Right forelimb (tissue), 1 donor: Measurements from ENCODE around the gene SRP72.
A peak's percentile ranks its signal among the peaks of the same experiment; 100 is the strongest.
"Not testable (repeated sequence)": the region's sequence is repeated elsewhere in the genome, so short reads cannot be mapped to it uniquely, and the experiment has no call there.

Experiments
- DNase-seq: peaks from one replicate; pipeline ENCODE4 v3.0.0-alpha.2; 2018

Gene SRP72

DNA sequence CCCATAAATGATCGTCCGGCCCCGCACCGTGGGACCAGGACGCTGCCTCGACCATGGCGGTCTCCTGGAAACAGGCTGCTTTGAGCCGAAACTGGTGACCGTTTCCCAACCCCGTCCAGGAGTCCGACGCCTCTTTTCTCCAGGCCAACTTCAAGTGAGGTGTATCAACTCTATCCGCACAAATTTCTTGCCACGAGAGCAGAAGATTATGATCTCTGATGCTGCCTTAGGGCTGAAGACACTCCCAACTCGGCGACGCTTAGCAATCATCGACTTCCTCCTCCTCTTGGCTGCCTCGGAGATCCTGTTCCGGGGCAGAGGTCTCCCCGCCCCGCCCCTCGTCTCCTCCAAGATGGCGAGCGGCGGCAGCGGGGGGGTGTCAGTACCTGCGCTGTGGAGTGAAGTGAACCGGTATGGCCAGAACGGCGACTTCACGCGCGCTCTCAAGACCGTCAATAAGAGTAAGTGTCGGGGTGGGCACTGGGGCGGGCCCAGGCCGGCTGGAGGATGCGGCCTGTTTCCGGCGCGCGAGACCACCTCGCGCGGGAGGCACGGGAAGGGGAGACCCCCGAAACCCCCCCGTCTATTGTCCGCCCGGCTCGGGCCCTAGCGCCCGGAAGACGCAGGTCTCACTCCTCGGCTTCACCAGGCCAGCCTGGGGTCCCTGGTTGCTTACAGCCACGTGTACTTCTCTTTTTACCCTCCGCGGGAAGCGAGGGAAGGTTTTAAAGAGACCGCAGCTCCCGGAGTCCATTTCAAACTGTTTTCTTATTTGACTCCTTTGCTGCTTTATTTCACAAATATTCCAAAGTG, at the start of gene SRP72:
SRP72 (plus strand) TSS at position 334 of the 813 bp plus-strand sequence; CDS start at position 353, 19 bp downstream.
- peak; percentile 94 for DNase-seq

- DNase-seq, result no peak
Observed at GRCh38 chr4:56424176-56424575, 43.2 kb upstream of the SRP72 start.

GRCh38 chr4:56424697-56425514, 42.5 kb upstream of the SRP72 start:
- no peak for DNase-seq

- DNase-seq, result no peak
Observed at GRCh38 chr4:56425518-56425917, 41.9 kb upstream of the SRP72 start.

DNA sequence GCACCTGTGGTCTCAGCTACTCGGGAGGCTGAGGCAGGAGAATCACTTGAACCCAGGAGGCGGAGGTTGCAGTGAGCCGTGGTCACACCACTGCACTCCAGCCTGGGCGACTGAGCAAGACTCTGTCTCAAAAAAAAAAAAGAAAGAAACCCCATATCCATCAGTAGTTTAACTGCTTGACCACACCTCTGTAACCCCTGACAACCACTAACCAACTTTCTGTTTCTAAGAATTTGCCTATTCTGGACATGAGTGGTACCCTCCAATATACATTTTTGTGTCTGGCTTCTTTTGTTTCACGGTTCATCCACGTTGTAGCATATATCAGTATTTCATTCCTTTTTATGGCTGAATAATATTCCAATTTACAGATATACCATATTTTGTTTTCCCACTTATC, 41.1 kb upstream of the SRP72 start:
- DNase-seq, result no peak

DNA sequence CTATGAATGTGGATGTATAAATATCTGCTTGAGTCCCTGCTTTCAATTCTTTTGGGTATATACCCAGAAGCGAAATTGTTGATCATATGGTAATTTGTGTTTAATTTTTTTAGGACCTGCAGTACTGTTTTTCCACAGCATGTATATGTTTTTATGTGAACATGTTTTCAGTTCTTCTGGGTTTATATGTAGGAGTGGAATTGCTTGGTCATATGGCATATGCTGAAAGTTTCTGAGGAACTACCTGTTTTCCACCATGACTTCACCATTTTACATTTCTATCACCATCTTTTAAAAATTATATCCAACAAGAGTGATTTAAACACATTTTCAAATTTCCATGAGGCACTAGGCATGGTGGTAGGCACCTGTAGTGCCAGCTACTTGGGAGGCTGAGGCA, 40.2 kb upstream of the SRP72 start:
- no peak for DNase-seq

DNA sequence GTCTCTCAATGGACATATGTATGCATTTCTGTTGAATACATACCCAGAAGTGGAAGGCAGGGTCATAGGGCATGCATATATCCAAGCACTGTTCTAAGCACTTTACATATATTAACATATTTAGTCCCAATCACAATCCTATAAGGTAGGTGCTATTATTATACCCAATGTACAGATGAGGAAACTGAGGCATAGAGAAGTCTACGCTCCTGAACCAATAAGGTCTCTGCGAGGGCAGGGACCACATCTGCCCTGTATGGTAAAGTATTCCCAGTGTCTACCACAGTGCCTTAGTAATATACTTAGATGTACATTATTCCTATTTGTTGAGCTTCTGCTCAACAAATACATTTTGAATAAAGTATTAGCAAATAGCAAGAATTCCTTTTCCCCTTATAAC, 37.2 kb upstream of the SRP72 start:
- no peak for DNase-seq

- DNase-seq, result no peak
Observed at GRCh38 chr4:56433280-56433679, 34.1 kb upstream of the SRP72 start.

GRCh38 chr4:56434599-56435139, 32.7 kb upstream of the SRP72 start:
- peak; percentile 74 for DNase-seq

DNA sequence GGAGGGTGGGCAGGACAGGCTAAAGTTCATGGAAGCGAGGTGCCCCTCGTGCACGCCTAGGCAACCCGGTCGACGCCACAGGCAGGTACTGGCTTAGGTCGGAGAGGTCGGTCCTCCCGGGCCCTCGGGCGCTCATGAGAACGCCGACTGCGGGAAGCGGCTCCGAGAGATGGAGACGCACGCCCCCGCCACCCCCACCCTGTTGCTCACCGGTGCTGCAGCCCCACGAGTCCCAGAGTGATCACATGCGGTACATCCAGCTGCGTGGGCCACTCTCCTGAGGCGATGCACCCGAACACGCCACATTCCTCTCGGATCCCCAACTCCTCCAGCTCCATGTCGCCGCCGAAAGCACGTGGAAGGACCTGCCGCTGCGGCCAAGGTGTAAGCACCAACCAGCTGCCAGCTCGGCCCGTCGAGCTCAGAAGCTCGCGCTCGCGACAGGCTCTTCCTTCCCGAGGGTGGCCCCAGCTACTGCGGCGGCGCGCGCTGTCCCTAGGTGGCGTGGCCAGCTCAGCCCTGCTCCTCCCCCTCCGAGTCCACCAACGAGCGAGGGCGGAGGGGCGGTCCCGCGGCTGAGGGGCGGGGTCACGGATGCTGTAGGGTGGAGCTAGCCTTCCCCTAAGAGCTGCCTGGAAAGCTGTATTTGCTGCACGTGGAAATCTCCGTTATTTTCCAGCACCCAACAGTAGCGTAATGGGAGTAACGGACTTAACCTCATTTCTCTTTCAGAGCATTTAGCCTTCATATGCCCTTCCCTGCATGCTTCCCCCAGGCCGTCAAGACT, 32.1 kb upstream of the SRP72 start, which contains the start of gene PPAT:
PPAT (minus strand) TSS at position 476 of the 787 bp plus-strand sequence; CDS start at position 338, 138 bp downstream.
- peak; percentile 99 for DNase-seq

DNA sequence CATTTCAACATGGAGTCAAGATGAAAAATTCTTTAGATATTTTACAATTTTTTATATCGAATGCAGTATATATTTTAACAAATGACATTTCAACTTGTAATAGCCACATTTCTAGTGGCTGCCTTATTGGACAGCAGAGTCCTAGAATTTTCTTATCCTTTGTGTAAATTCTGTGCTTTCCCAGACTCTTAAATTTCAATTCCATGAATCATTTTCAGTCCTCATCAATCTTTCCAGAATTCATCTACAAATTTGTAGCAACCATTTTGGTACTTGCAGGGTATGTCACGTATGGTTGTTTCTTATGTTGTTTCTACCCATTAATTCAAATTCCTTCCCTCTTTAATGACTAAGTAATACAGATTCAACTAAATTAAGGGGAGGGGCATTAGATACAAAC, 28.7 kb upstream of the SRP72 start:
- no peak for DNase-seq

DNA sequence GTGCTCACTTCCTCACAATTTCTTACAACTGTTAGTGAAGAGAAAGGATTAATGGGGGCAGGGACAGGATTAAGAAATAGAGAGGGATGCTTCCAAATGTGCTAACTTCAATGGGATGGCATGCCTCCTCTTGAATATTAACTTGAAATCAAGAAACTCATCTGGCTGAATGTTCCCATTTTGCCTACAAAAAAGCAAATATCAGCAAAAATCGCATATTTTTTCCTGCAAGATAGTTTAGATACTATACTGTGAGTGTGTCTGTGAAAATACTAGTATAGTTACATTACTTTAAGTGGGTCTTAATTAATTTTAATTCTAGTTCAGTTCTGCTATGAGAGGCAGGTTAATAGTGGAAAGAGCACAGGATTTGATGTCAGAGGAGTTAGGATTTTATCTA, 26.4 kb upstream of the SRP72 start:
- no peak for DNase-seq

DNA sequence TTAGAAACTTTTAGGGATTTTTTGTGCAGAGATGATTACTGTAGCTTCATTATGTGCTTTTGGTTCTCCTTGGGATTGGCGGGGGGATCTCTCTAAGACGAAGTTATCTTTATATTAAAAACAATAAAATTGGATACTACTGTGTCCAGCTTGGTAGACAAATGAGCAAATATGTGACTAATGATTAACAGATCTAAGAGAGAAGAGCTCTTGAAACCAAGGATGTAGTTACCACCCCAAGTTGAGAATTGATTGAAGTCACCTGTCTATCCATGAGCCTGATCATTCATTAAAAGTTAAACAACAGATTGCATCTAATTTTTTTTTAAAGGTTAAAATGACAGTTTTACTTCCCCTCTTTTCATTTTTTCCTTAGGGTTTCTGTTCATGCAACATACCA, 22.7 kb upstream of the SRP72 start:
- no peak for DNase-seq

DNA sequence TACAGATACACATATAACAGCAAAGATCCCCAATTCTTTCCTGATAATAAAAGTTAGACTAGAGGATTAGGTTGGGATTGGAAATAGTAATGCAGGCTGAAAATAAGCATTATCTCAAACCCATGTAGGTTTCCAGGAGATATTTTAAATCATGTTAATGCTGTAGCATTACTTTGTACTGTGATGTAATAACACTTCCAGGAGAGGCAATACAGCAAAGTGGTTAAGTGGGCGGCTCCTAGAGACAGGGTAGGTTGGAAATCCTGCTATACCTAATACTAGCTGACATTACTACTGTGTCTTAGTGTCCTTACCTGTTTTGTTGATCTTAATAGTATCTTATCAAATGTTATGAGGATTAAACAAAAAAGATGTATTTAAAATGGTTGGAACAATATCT, 21.7 kb upstream of the SRP72 start:
- DNase-seq, result no peak

DNA sequence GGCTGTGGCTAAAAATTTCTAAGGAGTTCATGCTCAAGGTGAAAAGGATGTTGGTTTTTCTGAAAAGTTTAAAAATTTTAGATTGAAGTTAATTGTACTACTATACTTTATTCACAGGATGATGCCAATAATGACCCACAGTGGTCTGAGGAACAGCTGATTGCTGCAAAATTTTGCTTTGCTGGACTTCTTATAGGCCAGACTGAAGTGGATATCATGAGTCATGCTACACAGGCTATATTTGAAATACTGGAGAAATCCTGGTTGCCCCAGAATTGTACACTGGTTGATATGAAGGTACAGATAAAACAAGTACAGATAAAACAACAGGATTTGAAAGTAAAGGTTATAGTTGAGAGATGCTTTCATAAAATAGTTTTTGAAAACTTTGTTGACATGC, 19.1 kb upstream of the SRP72 start:
- no peak for DNase-seq

DNA sequence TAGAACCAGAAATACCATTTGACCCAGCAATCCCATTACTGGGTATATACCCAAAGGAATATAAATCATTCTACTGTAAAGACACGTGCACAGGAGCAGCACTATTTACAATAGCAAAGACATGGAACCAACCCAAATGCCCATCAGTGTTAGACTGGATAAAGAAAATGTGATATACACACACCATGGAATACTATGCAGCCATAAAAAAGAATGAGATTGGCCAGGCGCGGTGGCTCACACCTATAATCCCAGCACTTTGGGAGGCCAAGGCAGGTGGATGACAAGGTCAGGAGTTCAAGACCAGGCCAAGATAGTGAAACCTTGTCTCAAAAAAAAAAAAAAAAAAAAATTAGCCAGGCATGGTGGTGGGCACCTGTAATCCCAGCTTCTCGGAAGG, 17.9 kb upstream of the SRP72 start:
- DNase-seq, result not testable (repeated sequence)

DNA sequence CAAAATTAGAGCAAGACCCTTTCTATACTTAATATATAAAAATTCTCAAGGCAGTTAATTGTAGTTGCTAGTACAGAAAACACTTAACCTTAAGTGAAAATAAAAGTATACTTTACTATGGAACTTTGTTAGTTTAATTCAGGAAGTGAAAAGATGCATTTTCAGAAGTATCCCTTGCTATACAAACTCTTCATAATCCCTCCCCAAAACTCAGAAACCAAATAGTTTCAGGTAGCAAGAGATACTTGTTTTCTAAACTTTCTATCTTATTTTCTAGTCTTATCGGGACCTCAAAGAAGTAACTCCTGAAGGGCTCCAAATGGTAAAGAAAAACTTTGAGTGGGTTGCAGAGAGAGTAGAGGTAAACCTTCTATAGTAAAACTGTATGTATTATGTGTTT, 17.1 kb upstream of the SRP72 start:
- DNase-seq, result no peak

- no peak for DNase-seq
Observed at GRCh38 chr4:56460085-56460484, 7.3 kb upstream of the SRP72 start.

GRCh38 chr4:56462157-56462556, 5.3 kb upstream of the SRP72 start:
- DNase-seq, result no peak

DNA sequence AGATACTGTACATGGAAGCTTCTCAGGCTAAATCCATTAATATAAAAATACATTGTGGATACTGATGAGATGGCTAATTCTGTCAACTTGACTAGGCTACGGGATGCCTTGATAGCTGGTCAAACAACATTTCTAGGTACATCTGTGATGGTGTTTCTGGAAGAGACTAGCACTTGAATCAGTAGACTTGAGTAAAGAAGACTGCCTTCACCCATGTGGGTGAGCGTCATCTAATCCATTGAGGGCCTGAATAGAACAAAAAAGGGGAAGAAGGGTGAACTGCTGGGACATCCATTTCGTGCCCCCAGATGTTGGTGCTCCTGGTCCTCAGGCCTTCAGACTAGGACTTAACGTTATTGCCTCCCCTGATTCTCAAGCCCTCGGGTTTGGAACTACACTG, 3.7 kb upstream of the SRP72 start:
- DNase-seq, result no peak

GRCh38 chr4:56464581-56464980, 2.8 kb upstream of the SRP72 start:
- no peak for DNase-seq

DNA sequence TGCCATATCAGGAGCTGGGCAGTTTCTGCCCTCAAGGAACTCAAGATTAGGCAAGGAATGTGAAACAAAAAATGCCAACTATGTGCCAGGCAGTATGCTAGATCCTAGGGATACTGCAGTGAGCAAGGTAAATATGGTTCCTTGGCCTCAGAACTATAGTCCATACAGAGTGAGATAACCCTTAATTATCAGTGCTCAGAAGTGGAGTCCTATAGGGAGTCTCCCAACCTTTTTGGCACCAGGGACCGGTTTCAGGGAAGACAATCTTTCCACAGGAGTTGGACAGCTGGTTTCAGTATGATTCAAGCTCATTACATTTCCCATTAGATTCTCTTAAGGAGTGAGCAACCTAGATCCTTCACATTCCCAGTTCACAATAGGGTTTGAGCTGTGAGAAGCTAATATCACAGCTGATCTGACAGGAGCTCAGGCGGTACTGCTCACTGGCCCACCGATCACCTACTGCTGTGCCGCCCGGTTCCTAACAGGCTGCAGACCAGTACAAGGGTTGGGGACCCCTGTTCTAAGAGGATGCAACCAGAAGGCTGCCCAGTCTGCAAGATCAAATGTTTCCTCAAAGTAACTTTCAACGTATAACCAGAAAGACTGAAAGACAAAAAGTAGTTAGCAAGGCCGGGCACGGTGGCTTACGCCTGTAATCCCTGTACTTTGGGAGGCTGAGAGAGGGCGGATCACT, 1.7 kb upstream of the SRP72 start:
- DNase-seq, result peak; percentile 39
